K562 (cell line): ENCODE measurements around the gene ATP2A3. TPM values are rescaled to one million over a fixed set of nuclear protein-coding genes. Genes with fewer than 3 reads are reported as not detected.

ENCODE experiments used
- DIDO1 ChIP-seq: fragments of 450-650 bp; IDR thresholded peaks from 2 replicates; pipeline ENCODE4 v1.6.1; 2016; ENCODE audit warnings: low read depth, missing biosample characterization, missing genetic modification characterization
- HEY1 ChIP-seq: fragments of 250-450 bp; sonication (Bioruptor Pico); IDR thresholded peaks from 2 replicates; pipeline ENCODE4 v1.5.0; 2020; ENCODE audit warnings: mild to moderate bottlenecking, moderate library complexity, borderline replicate concordance
- HSF4 ChIP-seq: fragments of 250-450 bp; sonication (Bioruptor Pico); IDR thresholded peaks from 2 replicates; pipeline ENCODE4 v2.1.2; 2022; ENCODE audit warnings: mild to moderate bottlenecking, moderate library complexity, borderline replicate concordance
- MAFF ChIP-seq: IDR thresholded peaks from 2 replicates; pipeline ENCODE4 v1.6.1; 2012; ENCODE audit warnings: low read length, improper control_type of control experiment
- MLX ChIP-seq, 2 experiments: fragments of 450-650 bp in 1 of 2; sonication (generic) in 1 of 2; formaldehyde crosslinking; conservative IDR thresholded peaks; 2 replicates each; pipeline versions ENCODE4 v1.4.0 to v1.8.1; 2020 to 2022; ENCODE audit warnings: mild to moderate bottlenecking in 1 of 2, missing genetic modification reagents in 1 of 2
- PATZ1 ChIP-seq: fragments of 250-450 bp; sonication (Bioruptor Pico); IDR thresholded peaks from 2 replicates; pipeline ENCODE4 v1.5.0; 2020; ENCODE audit warnings: mild to moderate bottlenecking, borderline replicate concordance
- PHTF2 ChIP-seq: fragments of 250-450 bp; sonication (Bioruptor Pico); IDR thresholded peaks from 2 replicates; pipeline ENCODE4 v1.5.0; 2021; ENCODE audit warnings: mild to moderate bottlenecking
- PRMT5 ChIP-seq: sonication (generic); formaldehyde crosslinking; IDR thresholded peaks from 2 replicates; pipeline ENCODE4 v1.5.0; 2020; ENCODE audit warnings: missing genetic modification reagents
- ZBTB17 ChIP-seq: fragments of 450-650 bp; formaldehyde crosslinking; IDR thresholded peaks from 2 replicates; pipeline ENCODE4 v1.4.0; 2020; ENCODE audit warnings: mild to moderate bottlenecking
- ZMIZ1 ChIP-seq, 2 experiments: fragments of 150-350 bp in 1 of 2; IDR thresholded peaks; 2 replicates each; pipeline ENCODE4 v1.6.1; 2012 to 2016; ENCODE audit warnings: low read depth in 2 of 2, low read length in 2 of 2, mild to moderate bottlenecking in 1 of 2, moderate library complexity in 1 of 2
- ZNF280A ChIP-seq: fragments of 450-650 bp; IDR thresholded peaks from 2 replicates; pipeline ENCODE4 v1.6.1; 2018; ENCODE audit warnings: mild to moderate bottlenecking, low read depth; ENCODE audit not compliant: partially characterized antibody
- ZNF436 ChIP-seq: fragments of 250-450, 450-650 bp; sonication (Bioruptor Pico); formaldehyde crosslinking; IDR thresholded peaks from 2 replicates; pipeline ENCODE4 v1.7.0; 2020; ENCODE audit warnings: mild to moderate bottlenecking
- polyA plus RNA-seq, 8 experiments: library from polyadenylated mRNA; depleted of rRNA in 4 of 8; stranded (reverse) in 5 of 8; unstranded in 3 of 8; fragments of >200 nt; fragmentation: Nextera tagmentation in 2 of 8; fragmentation: Illumina TruSeq in 1 of 8; extraction: Ambion mirVana in 2 of 8; extraction: Trizol in 1 of 8; gene quantifications; 2 replicates each; pipeline versions ENCODE4 v1.2.1 to v1.2.3, GENCODE V29; 2011 to 2014; ENCODE audit warnings: inconsistent platforms in 1 of 8, missing spikeins in 1 of 8
- total RNA-seq, 7 experiments: library from RNA; depleted of rRNA in 6 of 7; stranded (reverse); fragments of >200 nt in 6 of 7; fragmentation: Illumina TruSeq in 2 of 7; extraction: Trizol in 2 of 7; gene quantifications; 2 replicates each; pipeline versions ENCODE4 v1.2.1 to v1.2.3, GENCODE V29; 2011 to 2021; ENCODE audit warnings: low replicate concordance in 1 of 7
- TF ChIP-seq, protein P1 (sequence below), 2 experiments: fragments of 200-800 bp in 1 of 2; sonication (Bioruptor generic) in 1 of 2; sonication (generic) in 1 of 2; formaldehyde crosslinking in 1 of 2; IDR thresholded peaks in 1 of 2; conservative IDR thresholded peaks in 1 of 2; 2 replicates each; pipeline versions ENCODE4 v1.5.0 to v1.6.1; 2016 to 2020; ENCODE audit warnings: missing compliant biosample characterization in 1 of 2, missing genetic modification characterization in 1 of 2, missing genetic modification reagents in 1 of 2
- TF ChIP-seq, protein P2 (sequence below): IDR thresholded peaks from 2 replicates; pipeline ENCODE4 v1.6.1; 2016; ENCODE audit warnings: missing genetic modification characterization, missing compliant biosample characterization

ATP2A3 gene
- total and polyA plus RNA-seq, 9 of the 15 experiments (the other 6 are each of a cell fraction or from before 2014, with no cell fraction given) = 0.65 to 103 (median 31.3) TPM

DNA sequence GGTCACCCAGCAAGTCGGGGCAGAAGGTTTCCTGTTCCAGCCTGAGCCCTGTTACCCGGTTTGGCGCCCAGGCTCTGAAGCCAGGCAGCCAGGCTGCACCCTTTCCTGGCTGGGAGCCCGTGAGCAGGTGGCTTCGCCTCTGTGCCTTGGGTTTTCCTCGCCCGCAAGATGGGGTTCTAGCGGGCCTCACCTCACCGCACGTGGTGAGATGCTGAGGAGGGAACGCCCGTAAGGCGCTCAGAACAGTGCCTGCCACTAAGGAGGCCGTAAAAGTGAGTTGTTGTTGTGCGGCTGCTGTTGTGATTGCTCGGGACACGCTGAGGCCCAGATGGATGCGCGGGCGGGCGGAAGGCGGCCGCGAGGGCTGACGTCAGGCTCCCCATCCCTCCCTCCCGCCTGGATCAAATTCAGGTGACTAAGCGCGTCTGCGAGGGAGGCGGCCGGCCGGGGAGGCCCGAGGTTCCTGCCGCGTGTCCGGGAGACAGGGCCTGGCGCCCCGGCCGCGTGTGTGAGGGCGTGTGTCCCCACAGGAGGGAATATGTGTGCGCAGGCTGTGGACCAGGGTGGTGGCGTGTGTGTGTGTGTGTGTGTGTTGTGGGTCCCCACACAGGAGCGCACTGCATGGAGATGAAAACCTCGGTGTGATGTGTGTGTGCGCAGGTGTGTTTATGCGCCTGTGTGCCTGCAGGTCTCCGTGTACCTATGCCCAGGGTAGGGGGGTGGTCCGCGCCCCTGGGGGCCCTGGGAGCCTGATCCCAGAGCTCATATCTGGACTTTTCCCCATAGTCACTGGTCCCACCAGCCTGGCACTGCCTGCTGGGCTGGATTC is 75.7 kb downstream of the ATP2A3 start (continued):
- TF ChIP-seq ZMIZ1 (IDR thresholded peaks at IDR 0.05; ENCODE audit: low read depth in 2 of 2, low read length in 2 of 2) (no peak), PHTF2 (CRISPR knock-in tag) (no peak), DIDO1 (tag) (no peak), MAFF (no peak), ZNF280A (no peak), PRMT5 (CRISPR knock-in tag) (0 out of 2 replicates have a peak, but pooled peaks have one; percentile 53), ZBTB17 (CRISPR knock-in tag) (no peak), PATZ1 (CRISPR knock-in tag) (no peak), ZNF436 (CRISPR knock-in tag) (no peak), HSF4 (CRISPR knock-in tag) (no peak), MLX (CRISPR knock-in tag; conservative IDR thresholded peaks at IDR 0.05) (no peak), HEY1 (CRISPR knock-in tag) (no peak)
- TF ChIP-seq, protein P1, sequence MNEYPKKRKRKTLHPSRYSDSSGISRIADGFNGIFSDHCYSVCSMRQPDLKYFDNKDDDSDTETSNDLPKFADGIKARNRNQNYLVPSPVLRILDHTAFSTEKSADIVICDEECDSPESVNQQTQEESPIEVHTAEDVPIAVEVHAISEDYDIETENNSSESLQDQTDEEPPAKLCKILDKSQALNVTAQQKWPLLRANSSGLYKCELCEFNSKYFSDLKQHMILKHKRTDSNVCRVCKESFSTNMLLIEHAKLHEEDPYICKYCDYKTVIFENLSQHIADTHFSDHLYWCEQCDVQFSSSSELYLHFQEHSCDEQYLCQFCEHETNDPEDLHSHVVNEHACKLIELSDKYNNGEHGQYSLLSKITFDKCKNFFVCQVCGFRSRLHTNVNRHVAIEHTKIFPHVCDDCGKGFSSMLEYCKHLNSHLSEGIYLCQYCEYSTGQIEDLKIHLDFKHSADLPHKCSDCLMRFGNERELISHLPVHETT (CRISPR knock-in tag; conservative IDR thresholded peaks at IDR 0.05 in 1 of 2, IDR thresholded peaks at IDR 0.05 in 1 of 2) = no peak
- TF ChIP-seq, protein P2, sequence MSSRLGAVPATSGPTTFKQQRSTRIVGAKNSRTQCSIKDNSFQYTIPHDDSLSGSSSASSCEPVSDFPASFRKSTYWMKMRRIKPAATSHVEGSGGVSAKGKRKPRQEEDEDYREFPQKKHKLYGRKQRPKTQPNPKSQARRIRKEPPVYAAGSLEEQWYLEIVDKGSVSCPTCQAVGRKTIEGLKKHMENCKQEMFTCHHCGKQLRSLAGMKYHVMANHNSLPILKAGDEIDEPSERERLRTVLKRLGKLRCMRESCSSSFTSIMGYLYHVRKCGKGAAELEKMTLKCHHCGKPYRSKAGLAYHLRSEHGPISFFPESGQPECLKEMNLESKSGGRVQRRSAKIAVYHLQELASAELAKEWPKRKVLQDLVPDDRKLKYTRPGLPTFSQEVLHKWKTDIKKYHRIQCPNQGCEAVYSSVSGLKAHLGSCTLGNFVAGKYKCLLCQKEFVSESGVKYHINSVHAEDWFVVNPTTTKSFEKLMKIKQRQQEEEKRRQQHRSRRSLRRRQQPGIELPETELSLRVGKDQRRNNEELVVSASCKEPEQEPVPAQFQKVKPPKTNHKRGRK (tag) = no peak
